WTC11 (cell line): ENCODE measurements around the gene PKP4. TPM values are rescaled to one million over a fixed set of nuclear protein-coding genes. Genes with fewer than 3 reads are reported as not detected.

ENCODE experiments used
- ATAC-seq: fragments of 200-7000 bp; cut with Tn5 transposase; 2 replicates; pipeline ENCODE4 v1.10.0; 2021; ENCODE audit warnings: mild to moderate bottlenecking, moderate library complexity
- CTCF ChIA-PET: fragments of 300-600 bp; sonication (Branson Sonifier 250); formaldehyde crosslinking; loops from one replicate; lab custom pipeline; 2021; ENCODE audit warnings: antibody characterized with exemption; lab: Charles Lee
- POLR2A ChIA-PET: fragments of 350-600 bp; sonication (Branson Sonifier 250); formaldehyde crosslinking; loops from one replicate; lab custom pipeline; 2021; ENCODE audit warnings: antibody characterized with exemption; lab: Charles Lee
- DNase-seq: peaks from one replicate; pipeline ENCODE4 v3.0.0; 2021; ENCODE audit warnings: low spot score
- H3K27ac Mint-ChIP-seq: 2 replicates; pipeline ENCODE4 v1.8.0; 2021; ENCODE audit warnings: mixed read lengths
- H3K27me3 Mint-ChIP-seq: 2 replicates; pipeline ENCODE4 v1.8.0; 2021; ENCODE audit warnings: low read depth, mild to moderate bottlenecking, moderate library complexity, mixed read lengths
- H3K36me3 Mint-ChIP-seq: 2 replicates; pipeline ENCODE4 v1.8.0; 2021; ENCODE audit warnings: mixed read lengths
- H3K4me1 Mint-ChIP-seq: 2 replicates; pipeline ENCODE4 v1.8.0; 2022; ENCODE audit warnings: mixed read lengths
- H3K4me3 Mint-ChIP-seq: 2 replicates; pipeline ENCODE4 v1.8.0; 2021; ENCODE audit warnings: mild to moderate bottlenecking, moderate library complexity, mixed read lengths
- H3K9me3 Mint-ChIP-seq: 2 replicates; pipeline ENCODE4 v1.8.0; 2021; ENCODE audit warnings: mixed read lengths
- ARID4B ChIP-seq: sonication (generic); formaldehyde crosslinking; IDR thresholded peaks from 2 replicates; pipeline ENCODE4 v1.8.0; 2023; ENCODE audit warnings: missing genetic modification reagents, mild to moderate bottlenecking, borderline replicate concordance
- CBFB ChIP-seq: sonication (generic); formaldehyde crosslinking; IDR thresholded peaks from 2 replicates; pipeline ENCODE4 v1.8.1; 2022; ENCODE audit warnings: mild to moderate bottlenecking, low read depth, missing genetic modification reagents
- CDX4 ChIP-seq: fragments of 250-450 bp; sonication (Bioruptor Pico); IDR thresholded peaks from 2 replicates; pipeline ENCODE4 v1.9.0; 2021; ENCODE audit warnings: moderate library complexity, mild to moderate bottlenecking, inconsistent platforms, borderline replicate concordance
- CREM ChIP-seq: sonication (generic); formaldehyde crosslinking; IDR thresholded peaks from 2 replicates; pipeline ENCODE4 v1.8.1; 2022; ENCODE audit warnings: mild to moderate bottlenecking, missing genetic modification reagents, moderate library complexity
- E2F1 ChIP-seq: sonication (generic); formaldehyde crosslinking; IDR thresholded peaks from 2 replicates; pipeline ENCODE4 v1.8.0; 2022; ENCODE audit warnings: mild to moderate bottlenecking, missing genetic modification reagents
- E2F5 ChIP-seq: sonication (generic); formaldehyde crosslinking; IDR thresholded peaks from 2 replicates; pipeline ENCODE4 v1.8.1; 2022; ENCODE audit warnings: mild to moderate bottlenecking, moderate library complexity, missing genetic modification reagents
- GABPB1 ChIP-seq: sonication (generic); formaldehyde crosslinking; IDR thresholded peaks from 2 replicates; pipeline ENCODE4 v1.8.1; 2023; ENCODE audit warnings: mild to moderate bottlenecking, missing genetic modification reagents
- JAZF1 ChIP-seq: fragments of 250-450 bp; sonication (Bioruptor Pico); IDR thresholded peaks from 2 replicates; pipeline ENCODE4 v1.9.0; 2021; ENCODE audit warnings: moderate library complexity, mild to moderate bottlenecking, inconsistent platforms
- JUN ChIP-seq: sonication (generic); formaldehyde crosslinking; IDR thresholded peaks from 2 replicates; pipeline ENCODE4 v1.8.0; 2023; ENCODE audit warnings: mild to moderate bottlenecking, missing genetic modification reagents
- MAX ChIP-seq: sonication (generic); formaldehyde crosslinking; IDR thresholded peaks from 2 replicates; pipeline ENCODE4 v1.8.0; 2022; ENCODE audit warnings: mild to moderate bottlenecking, missing genetic modification reagents
- SMAD4 ChIP-seq: sonication (generic); formaldehyde crosslinking; IDR thresholded peaks from 2 replicates; pipeline ENCODE4 v1.8.0; 2022; ENCODE audit warnings: mild to moderate bottlenecking, missing genetic modification reagents
- SOX15 ChIP-seq: fragments of 250-450 bp; sonication (Bioruptor Pico); IDR thresholded peaks from 2 replicates; pipeline ENCODE4 v1.9.0; 2021; ENCODE audit warnings: mild to moderate bottlenecking
- USF2 ChIP-seq: sonication (generic); formaldehyde crosslinking; IDR thresholded peaks from 2 replicates; pipeline ENCODE4 v1.8.1; 2023; ENCODE audit warnings: mild to moderate bottlenecking, missing genetic modification reagents, moderate library complexity
- ZBTB21 ChIP-seq: sonication (generic); formaldehyde crosslinking; IDR thresholded peaks from 2 replicates; pipeline ENCODE4 v1.8.1; 2023; ENCODE audit warnings: mild to moderate bottlenecking, missing genetic modification reagents, borderline replicate concordance
- ZNF425 ChIP-seq: fragments of 250-450 bp; sonication (Bioruptor Pico); conservative IDR thresholded peaks from 2 replicates; pipeline ENCODE4 v1.9.0; 2021; ENCODE audit warnings: mild to moderate bottlenecking
- ZNF532 ChIP-seq: fragments of 250-450 bp; sonication (Bioruptor Pico); IDR thresholded peaks from 2 replicates; pipeline ENCODE4 v1.9.0; 2021; ENCODE audit warnings: mild to moderate bottlenecking, borderline replicate concordance
- ZNF671 ChIP-seq: fragments of 250-450 bp; sonication (Bioruptor Pico); IDR thresholded peaks from 2 replicates; pipeline ENCODE4 v1.8.0; 2021; ENCODE audit warnings: mild to moderate bottlenecking
- total RNA-seq: library from RNA; stranded (reverse); gene quantifications from 3 replicates; pipeline ENCODE4 v1.2.3, GENCODE V29; 2021

PKP4 gene
- total RNA-seq, 1 experiment from 2014 or later = 78.9 TPM

GRCh38 chr2:158671360-158672245 lies 214.9 kb downstream of the PKP4 start:
- no peak for TF ChIP-seq USF2 (CRISPR knock-in tag)
- no peak for TF ChIP-seq CBFB (CRISPR knock-in tag)
- no peak for TF ChIP-seq ZBTB21 (CRISPR knock-in tag)
- TF ChIP-seq, all 79 proteins: peak for 0
- ChIA-PET POLR2A (no interaction called here), CTCF (interaction anchor here (1.3 to 1.4 kb wide), 2 partner anchors 74 to 637 kb away, joined by 3 to 4 read pairs; no protein-coding TSS in a partner anchor)
- peaks cover 11% of the 10 kb centered on the region for H3K4me1 Mint-ChIP-seq
- no peaks in the 10 kb centered on the region for H3K9me3 Mint-ChIP-seq
- no peaks in the 10 kb centered on the region for H3K27me3 Mint-ChIP-seq
- peak overlapping the region; percentile 81 for H3K27ac Mint-ChIP-seq
- no peak overlapping the region for H3K4me3 Mint-ChIP-seq
- H3K36me3 Mint-ChIP-seq = peaks cover 55% of the 10 kb centered on the region
- DNase-seq (no peak), ATAC-seq (peak; percentile 63)

- Mint-ChIP-seq H3K4me3 (no peak overlapping the region), H3K27me3 (no peaks in the 10 kb centered on the region), H3K36me3 (peaks cover 52% of the 10 kb centered on the region), H3K9me3 (no peaks in the 10 kb centered on the region), H3K4me1 (peaks cover 26% of the 10 kb centered on the region), H3K27ac (peak overlapping the region; percentile 9)
- ChIA-PET POLR2A (no interaction called here), CTCF (interaction anchor here (1.0 kb wide), 1 partner anchor 69 kb away, joined by 5 read pairs; no protein-coding TSS in a partner anchor)
- DNase-seq = no peak
- no peak for ATAC-seq
- TF ChIP-seq ARID4B (CRISPR knock-in tag) = no peak
- no peak for TF ChIP-seq JAZF1 (CRISPR knock-in tag)
- TF ChIP-seq GABPB1 = no peak
- no peak for TF ChIP-seq ZNF425
- no peak for TF ChIP-seq MAX (CRISPR knock-in tag)
- no peak for TF ChIP-seq JUN (CRISPR knock-in tag)
- TF ChIP-seq CDX4 (CRISPR knock-in tag) = no peak
- TF ChIP-seq E2F1 (CRISPR knock-in tag) = no peak
- TF ChIP-seq ZNF532 (CRISPR knock-in tag) = no peak
- TF ChIP-seq E2F5 (CRISPR knock-in tag) = no peak
- TF ChIP-seq ZNF671 (CRISPR knock-in tag) = no peak
- TF ChIP-seq SOX15 (CRISPR knock-in tag) = no peak
- no peak for TF ChIP-seq SMAD4 (CRISPR knock-in tag)
- TF ChIP-seq CREM (CRISPR knock-in tag) = no peak
Measured at GRCh38 chr2:158676295-158676694, 219.5 kb downstream of the PKP4 start.
